ENCODE data around the gene RSRP1.
"Not testable (repeated sequence)": the region's sequence is repeated elsewhere in the genome, so short reads cannot be mapped to it uniquely, and the experiment has no call there.

RSRP1 gene

DNA sequence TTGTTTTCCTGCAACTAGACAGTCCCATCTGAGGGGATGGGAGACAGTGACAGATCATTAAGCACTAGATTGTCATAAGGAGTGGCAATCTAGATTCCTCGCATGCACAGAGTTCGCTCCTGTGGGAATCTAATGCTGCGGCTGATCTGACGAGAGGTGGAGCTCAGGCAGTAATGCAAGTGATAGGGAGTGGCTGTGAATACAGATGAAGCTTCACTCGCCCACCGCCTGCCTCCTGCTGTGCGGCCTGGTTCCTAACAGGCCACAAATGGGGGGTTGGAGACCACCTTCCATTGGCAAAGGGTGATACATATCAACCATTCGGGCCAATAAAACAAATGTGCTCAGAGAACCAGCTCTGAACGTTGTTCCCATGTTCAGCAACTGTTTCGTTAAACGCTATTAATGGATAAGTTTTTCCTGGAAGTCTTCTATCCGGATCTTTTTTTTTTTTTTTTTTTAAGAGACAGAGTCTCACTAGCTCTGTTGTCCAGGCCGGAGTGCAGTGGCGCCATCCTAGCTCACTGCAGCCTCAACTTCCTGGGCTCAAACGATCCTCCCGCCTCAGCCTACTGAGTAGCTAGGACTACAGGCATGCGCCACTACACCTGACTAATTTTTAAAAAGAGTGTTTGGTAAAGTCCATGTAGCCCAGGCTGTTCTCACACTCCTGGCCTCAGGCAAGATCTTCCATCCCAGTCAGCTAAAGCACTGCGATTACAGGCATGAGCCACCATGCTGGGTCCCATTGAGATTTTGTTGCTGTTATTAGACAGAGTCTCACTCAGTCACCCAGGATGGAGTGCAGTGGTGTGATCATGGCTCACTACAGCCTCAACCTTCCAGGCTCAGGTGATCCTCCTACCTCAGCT lies 8.7 kb upstream of the RSRP1 start:
- FAIRE-seq: no peak

- FAIRE-seq: no peak
Observed at GRCh38 chr1:25253911-25254310, 6.7 kb upstream of the RSRP1 start.

GRCh38 chr1:25247829-25248754 lies 838 bp upstream of the RSRP1 start:
- FAIRE-seq: no peak

GRCh38 chr1:25246600-25247023 lies 642 bp downstream of the RSRP1 start:
- FAIRE-seq: no peak

- no peak for FAIRE-seq
Observed at GRCh38 chr1:25245809-25246599, 1.2 kb downstream of the RSRP1 start.

DNA sequence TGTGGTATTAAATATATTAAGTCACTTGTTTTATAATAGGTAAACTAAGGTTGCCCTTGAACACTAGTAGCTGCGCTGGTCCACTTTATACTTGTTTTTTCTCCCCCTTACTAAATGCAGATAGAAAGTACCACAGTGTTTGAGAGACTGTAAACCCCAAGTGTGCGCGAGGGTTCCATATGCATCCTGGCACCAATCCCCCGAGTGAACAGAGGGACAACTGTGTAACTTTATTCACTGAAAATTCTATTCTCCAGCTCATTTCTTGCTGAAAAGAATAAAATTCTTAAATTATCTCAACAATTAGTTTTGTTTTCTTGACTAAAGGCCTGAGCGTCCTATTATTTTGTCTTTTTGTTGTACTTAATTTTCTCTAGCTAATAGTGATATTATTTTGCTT lies 1.9 kb downstream of the RSRP1 start:
- no peak for FAIRE-seq

GRCh38 chr1:25243907-25244306 lies 3.3 kb downstream of the RSRP1 start:
- FAIRE-seq: no peak

GRCh38 chr1:25239681-25240541 lies 7.3 kb downstream of the RSRP1 start:
- no peak for FAIRE-seq

- no peak for FAIRE-seq
Observed at GRCh38 chr1:25238046-25238445, 9.2 kb downstream of the RSRP1 start.

DNA sequence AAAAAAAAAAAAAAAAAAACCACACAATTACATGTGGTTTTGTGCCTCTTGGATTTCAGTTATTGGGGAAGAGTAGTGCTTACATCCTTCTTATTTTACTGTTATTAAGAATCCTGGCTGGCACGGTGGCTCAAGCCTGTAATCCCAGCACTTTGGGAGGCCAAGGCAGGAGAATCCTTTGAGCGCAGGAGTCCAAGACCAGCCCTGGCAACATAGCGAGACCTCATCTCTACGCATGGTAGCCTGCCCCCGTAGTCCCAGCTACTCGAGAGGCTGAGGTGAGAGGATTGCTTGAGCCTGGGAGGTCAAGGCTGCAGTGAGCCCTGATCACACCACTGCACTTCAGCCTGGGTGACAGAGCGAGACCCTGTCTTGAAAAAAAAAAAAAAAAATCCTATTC lies 11.0 kb downstream of the RSRP1 start:
- FAIRE-seq: not testable (repeated sequence)

GRCh38 chr1:25235411-25235810 lies 11.8 kb downstream of the RSRP1 start:
- not testable (repeated sequence) for FAIRE-seq

DNA sequence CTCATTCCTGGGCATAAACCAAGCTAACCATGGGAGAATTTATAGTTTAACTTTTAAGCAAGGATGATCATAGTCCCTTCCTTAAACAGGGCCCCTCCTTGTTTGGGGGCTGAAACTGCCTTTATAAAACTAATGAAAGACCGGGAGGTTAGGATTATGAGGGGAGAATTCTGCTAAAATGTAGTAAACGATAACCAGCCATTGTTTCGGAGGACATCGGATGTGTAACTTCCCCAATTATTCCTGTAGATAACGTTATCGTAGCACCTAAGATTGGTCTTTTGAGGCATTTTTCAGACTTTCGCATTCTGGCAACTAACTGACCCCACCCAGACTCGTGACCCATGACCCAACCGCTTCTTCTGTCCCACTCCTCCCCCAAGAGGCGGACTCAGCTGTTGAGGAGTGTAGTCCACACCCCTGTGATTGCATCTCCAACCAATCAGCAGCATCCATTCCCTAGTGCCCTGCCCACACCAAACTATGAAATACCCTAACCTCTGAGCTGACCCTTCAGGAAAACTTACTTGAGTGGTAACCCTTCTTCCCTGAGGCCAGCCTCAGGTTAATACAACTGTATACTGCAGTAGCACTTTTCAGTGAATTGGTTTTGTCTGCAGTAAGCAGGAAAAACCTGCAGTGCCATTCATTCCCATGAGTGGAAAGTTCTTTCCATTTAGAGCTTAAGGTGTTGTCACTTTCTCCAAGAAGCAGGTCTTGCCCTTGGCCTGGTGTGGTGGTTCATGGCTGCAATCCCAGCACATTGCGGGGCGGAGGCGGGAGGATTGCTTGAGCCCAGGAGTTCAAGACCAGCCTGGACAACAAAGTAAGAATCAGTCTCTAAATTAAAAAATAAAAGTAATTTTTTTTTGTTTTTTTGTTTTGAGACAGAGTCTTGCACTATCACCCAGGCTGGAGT lies 14.1 kb downstream of the RSRP1 start:
- no peak for FAIRE-seq

DNA sequence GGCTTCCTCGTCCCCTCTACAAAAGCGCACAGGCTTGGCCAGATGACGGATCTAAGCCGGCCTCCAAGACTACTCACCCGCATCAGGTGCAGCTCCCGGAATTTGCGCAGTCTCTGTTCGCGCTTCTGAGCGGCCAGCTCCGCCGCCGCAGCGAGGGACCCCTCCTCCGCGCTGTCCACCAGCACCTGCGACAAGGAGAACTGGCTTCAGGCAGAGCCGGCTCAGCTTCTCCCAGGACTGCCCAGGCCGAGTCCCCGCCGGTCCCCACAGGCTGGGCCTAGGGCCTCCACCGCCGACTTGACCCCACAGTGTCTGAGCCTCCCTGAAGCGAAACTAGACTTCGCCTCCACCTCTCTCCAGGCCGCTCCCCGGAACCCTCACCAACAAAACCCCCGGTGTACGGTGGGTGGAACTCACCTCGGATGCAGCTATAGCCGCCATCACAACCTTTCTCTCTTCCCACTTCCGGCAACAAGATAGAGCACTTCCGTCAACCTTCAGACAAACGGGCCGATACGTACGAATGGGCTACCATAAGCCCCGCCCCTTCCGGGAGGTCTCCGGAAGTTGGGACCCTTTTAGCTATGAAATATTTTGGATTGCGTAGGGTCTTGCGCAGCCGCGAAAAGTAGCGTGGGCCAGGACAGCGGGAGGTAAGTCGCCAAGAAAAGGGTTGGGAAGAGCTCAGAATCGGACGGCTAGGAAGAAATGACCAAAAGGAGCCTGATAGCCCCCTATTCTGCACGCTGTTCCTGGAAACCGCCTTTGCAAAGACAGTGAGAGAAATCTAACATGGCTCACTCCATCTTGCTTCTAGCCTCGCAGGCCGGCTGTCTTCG lies 15.0 kb downstream of the RSRP1 start, which contains the start of gene SYF2:
Gene SYF2 (minus strand): TSS at position 476 of the 839 bp plus-strand sequence. CDS start 35 bp downstream, at position 441.
- no peak for FAIRE-seq

- FAIRE-seq: no peak
Observed at GRCh38 chr1:25223471-25223870, 23.8 kb downstream of the RSRP1 start.

GRCh38 chr1:25222606-25223005 lies 24.6 kb downstream of the RSRP1 start:
- FAIRE-seq: no peak

DNA sequence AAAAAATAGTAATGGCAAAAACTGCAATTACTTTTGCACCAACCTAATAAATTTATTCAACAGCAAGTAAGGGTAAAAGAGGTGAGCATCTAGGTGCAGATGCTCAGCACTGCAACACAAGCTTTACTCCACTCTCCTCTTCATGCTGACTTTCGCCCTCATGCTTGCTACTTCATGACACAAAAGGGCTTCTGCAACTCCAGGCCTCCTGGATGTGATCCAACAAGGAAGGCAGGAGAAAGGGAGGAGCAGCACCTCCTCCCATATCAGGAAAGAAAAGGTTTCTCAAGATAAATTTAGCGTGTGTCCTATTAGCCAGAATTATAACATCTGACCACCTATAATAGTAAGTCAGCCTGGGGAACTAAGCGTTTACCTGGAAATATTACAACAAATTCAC lies 26.6 kb downstream of the RSRP1 start:
- no peak for FAIRE-seq

DNA sequence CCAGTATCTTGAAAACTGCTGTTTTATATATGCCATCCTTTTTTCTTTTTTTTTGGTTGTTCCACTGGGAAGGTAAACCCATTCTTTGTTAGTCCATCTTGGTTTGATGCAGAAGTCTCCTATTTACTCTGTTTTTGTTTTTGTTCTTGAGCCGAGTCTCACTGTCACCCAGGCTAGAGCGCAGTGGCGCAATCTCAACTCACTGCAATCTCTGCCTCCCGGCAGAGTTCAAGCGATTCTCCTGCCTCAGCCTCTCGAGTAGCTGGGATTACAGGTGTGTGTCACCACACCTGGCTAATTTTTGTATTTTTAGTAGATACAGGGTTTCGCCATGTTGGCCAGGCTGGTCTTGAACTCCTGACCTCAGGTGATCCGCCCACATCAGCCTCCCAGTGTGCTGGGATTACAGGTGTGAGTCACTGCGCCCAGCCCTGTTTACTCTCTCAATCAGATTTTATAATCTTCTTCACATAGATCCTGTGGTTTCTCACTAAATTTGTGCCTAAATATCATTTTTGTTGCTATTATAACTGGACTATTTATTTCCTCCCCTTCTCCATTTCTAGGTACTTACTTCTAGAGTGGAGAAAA lies 27.5 kb downstream of the RSRP1 start:
- FAIRE-seq: no peak

- no peak for FAIRE-seq
Observed at GRCh38 chr1:25217598-25218232, 29.5 kb downstream of the RSRP1 start.

GRCh38 chr1:25217015-25217414 lies 30.2 kb downstream of the RSRP1 start:
- FAIRE-seq: no peak
